HG03378 (cell line): Measurements from ENCODE around the gene R3HCC1L.

Experiments
- ATAC-seq: cut with Tn5 transposase; IDR thresholded peaks from one replicate; pipeline ENCODE4 v1.9.1; 2021; ENCODE audit warnings: mild to moderate bottlenecking, moderate library complexity; ENCODE audit not compliant: unreplicated experiment

The R3HCC1L gene

DNA sequence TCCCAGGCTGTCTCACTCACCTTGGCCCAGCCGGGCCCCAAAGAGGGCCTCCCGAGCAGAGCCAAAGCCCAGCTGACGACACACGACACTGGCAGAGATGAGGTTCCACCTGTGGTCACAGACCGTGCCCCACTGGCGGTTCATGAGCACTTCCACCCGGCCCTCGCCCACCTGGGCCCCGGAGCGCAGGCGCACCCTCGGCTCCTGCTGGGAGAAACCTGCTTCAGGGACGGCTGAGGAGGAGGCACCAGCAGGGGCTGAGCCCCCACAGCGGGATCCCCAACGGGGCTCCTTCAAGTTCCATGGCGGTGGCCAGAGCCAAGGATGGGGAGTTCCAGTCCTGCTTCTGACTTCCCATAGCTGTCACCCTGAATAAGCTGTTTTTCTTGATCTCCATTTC, 123.5 kb downstream of the R3HCC1L start:
- no peak for ATAC-seq

- ATAC-seq: no peak
Measured at GRCh38 chr10:98258683-98259454, 124.4 kb downstream of the R3HCC1L start.

DNA sequence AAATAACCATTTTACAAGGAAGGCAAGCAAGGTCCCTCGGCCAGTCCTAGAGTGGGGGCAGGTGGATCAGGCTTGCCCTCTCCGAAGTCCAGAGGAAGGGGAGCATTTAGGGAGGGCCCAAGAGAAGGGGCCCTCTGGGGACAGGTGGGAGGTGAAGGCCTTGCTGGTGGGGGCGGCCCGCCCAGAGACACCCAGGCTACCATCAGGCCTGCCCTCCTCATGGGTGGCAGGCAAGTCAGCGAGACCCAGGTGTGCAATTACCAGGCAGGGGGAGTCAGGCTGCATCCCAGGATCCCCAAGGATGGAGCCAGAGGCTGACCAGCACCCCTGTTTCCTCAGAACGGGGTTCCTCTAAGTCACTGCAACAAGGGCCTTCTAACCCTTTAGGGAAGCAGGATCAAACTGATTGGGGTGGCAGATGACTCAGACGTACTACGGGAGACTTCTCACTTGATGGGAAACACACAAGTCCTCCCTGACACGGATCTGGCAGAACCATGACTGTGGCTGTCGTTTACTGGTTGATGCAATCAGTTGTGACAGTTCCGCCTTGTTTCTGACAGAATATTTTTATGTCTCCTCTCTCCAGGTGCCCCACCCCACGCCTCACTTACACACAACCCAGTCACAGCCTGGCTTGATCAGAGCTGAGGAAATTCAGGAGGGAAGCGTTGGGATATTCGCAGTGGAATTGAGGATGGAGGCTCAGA, 125.3 kb downstream of the R3HCC1L start:
- no peak for ATAC-seq

DNA sequence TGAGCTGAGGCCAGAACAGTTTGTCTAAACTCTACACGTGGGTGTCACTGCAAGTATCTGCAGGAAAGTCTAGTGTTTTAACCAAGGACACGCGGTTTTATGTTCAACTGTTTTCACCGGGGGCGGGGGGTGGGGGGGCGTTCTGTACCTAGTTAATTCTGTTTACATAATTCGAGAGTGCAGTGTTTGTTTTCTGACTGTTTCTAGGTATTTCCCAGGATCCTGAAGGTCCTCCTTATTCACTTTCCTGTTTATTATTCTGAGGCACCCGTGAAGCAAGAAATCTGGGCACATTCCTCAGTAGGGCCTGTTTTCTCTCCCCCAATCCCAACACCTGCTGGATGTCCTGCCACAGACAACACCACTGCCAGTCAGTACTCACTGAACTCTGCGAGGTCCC, 125.9 kb downstream of the R3HCC1L start:
- no peak for ATAC-seq

- no peak for ATAC-seq
Measured at GRCh38 chr10:98260752-98261151, 126.3 kb downstream of the R3HCC1L start.

- no peak for ATAC-seq
Measured at GRCh38 chr10:98261436-98262277, 127.2 kb downstream of the R3HCC1L start.

DNA sequence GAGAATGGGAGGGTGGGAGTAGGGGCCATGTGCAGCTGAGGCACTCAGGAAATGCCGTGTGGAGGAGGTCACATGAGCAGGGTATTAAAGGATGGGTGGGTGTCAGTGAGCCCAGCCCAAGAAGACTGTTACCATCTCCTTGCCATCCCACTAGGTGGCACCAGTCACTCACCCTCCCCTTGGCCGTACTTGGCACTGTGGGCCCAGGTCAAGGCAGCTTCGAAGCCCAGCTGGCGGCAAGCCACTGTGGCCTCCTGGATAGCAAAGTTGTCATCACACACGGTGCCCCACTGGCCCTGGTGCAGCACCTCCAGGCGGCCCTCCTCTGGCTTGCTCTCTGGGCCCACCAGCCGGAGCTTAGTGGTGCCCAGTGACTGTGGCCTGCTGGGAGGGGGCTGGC, 128.1 kb downstream of the R3HCC1L start:
- ATAC-seq: no peak

DNA sequence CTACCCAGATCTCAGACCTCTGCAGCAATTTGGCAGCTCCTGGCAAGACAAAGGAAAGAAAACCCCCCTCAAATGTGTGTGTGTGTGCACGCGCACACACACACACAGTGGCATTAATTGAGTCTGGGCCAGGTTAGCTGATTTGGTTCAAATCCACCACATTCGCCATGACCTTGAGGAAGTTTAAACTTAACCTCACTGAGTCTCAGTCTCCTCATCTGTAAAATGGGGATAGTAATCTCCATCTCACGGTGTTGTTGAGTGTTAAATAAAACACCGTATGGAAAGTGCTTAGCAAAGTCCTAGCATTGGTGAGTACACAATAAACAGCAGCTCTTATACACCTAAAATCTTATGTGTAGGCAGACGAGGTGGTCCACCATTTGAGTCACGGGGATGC, 128.6 kb downstream of the R3HCC1L start:
- no peak for ATAC-seq

- ATAC-seq: no peak
Measured at GRCh38 chr10:98264378-98265065, 130.1 kb downstream of the R3HCC1L start.

GRCh38 chr10:98265403-98266378, 131.2 kb downstream of the R3HCC1L start:
- no peak for ATAC-seq

DNA sequence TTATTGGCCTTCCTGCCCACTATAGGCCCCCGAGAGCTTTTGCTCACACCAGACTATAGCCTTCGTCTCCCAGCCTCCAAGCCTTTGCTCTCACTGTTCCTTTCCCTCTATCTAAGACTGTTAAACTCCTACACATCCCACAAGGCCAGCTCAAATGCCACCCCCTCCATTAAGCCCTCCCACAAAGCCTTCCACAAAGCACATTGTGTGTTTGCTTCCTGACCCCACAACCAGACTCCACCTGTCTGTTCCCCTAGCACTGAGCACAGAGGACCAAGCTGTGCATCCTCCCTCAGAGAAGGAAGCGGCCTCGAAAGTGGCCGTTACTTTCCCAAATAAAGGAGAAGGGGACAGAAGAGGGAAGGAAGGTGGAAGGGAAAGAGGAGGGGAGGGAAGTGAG, 132.2 kb downstream of the R3HCC1L start:
- ATAC-seq: no peak

DNA sequence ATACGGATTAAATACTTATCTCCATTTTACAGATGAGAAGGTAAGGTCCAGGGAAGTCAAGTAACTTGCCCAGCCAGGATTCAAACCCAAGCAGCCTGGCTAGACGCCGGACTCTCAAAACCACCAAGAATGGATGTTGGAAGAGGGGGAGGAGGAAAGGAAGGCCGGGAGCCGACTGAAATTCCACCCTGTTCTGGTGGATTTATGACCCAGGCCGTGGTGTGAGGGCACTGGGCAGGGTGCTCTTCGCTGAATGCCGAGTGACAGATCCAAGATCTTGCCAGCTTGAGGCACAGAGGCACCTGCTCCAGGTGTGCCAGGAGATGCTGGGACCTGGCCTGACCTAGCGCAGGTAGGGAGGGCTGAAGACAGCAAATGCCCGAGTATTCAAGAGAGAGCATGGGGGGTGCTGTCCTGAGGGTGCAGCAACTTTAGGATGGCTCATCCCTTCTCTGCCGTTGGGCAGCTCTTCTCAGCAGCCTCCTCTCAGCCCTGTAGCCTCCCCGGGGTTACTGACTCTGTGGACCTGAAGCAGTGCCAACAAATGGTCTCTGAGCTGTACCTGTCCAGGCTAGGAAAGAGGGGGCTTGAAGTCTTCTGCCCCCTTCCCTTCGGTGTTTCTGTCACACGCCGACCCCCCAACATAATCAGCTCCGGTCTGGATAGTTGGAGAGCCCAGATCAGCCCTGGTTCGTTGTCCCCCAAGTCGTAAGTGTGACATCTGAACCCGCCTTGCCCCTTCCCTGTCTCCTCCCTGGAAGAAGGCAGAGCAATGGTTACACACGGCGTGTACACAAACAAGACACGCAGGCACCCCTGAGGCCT, 132.8 kb downstream of the R3HCC1L start:
- no peak for ATAC-seq

DNA sequence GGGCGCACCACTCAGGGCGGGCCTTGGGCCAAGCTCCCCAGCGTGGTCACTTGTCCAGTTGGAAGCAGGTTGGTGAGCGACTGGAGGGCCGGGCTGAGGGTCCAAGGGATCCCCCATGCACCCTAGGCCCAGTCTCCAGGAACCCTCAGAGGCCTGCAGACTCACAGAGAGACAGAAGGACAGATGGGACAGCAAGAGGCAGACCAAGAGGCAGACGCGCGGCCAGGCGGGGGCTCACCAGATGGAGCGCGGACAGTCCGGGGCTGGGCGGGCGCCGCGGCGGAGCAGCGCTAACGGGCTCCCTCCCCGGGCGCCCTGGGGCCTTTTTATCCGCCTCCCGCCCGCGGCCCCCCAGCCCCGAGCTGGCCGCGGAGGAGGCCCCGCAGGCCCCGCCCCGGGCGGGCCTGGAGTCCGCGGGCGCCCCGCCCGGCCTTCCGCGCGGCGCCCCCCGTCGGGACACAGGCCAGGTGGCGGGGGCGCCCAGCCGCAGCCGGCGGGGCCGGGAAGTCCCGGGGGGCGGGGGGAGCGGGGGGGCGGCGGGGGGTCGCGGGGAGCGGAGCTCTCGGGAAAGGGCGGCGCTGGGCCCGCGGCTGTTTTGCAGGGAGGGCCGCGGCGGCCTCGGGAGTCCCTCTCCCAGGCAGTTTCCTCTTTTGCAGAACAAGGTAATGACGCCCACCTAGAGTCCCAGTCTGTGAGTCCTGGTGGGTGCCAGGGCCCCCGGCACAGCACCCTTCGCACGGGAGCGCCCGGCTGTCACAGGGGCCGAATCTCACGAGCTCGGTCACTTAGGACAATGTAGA, 133.6 kb downstream of the R3HCC1L start, which contains the start of gene LOXL4:
Gene LOXL4 (minus strand): TSS at position 301 of the 800 bp plus-strand sequence. CDS start 5,175 bp downstream, outside the sequence.
- no peak for ATAC-seq

DNA sequence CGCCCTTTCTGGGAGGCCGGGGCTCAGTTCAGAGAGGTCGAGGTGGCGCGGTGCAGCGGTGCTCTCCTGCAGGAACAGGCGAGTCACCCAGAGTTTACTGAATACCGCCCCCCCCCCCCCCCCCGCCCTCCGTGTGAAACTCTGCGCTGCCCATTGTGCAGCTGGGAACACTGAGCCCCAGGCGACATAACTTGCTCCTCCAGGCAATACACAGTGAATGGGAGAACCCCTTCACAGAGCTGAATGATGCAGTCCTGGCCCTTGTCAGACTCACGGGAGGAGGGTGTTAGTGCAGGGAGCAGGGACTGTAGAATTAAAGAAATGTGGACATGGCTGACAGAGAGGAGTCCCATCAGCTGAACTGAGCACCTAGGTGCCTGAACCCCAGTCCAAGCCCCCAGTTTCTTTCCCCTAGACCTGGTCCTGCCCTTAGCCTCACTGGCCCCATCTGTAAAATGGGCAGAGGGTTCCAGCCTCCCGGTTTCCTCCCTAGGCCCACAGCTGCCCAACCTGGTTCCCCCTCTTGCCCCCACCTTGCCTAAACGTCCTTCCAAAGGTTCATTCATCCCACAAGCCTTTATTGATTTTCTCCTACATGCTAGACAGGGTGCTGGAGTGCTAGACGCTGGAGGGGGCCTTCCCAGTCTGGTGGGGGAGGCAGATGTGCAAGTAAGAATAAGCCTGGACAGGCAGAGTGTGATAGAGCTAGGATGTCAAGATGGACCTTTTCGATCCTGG, 134.4 kb downstream of the R3HCC1L start:
- ATAC-seq: no peak

DNA sequence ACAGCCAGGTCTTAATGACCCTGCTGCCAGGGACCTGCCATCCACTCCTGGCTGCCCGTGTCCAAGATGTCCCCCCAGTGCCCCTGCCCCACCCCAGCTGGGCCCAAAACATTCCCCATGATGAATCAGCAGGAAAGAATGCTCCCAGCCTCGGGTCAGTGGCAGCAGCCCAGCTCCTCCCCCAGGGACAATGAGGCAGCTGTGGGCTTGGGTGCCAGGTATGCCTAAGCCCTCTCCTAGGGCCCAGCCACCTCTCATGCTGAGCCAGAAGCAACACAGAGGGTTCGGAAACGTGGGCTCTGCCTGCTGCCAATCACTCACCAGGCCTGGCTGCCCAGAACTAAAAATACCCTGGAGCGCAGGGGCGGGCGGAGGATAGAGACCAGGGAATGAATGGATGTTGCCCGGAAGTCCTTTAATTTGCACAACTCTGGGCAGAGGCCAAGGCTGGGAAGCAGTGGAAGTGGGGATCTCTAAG, 135.0 kb downstream of the R3HCC1L start:
- no peak for ATAC-seq

- no peak for ATAC-seq
Measured at GRCh38 chr10:98270073-98270740, 135.8 kb downstream of the R3HCC1L start.

GRCh38 chr10:98270786-98271185, 136.3 kb downstream of the R3HCC1L start:
- no peak for ATAC-seq
